RCC 7860 (cell line): ENCODE data around the gene SMPD3.
A peak's percentile ranks its signal among the peaks of the same experiment; 100 is the strongest.
"Not testable (repeated sequence)": the region's sequence is repeated elsewhere in the genome, so short reads cannot be mapped to it uniquely, and the experiment has no call there.

Source experiments
- DNase-seq: peaks from one replicate; pipeline ENCODE4 v3.0.0-alpha.2; 2015; ENCODE audit warnings: low spot score
- FAIRE-seq: peaks from 2 replicates; lab custom pipeline; 2012; peaks lifted over from hg19 to GRCh38; lab: Jason Lieb, UNC

Gene SMPD3

GRCh38 chr16:68448360-68448970, at the start of gene SMPD3:
Gene SMPD3 (minus strand): TSS chr16:68448508. CDS start chr16:68372181, 76,327 bp downstream.
- FAIRE-seq: no peak
- peak; percentile 62 for DNase-seq

GRCh38 chr16:68496689-68497088, 48.4 kb upstream of the SMPD3 start:
- no peak for FAIRE-seq
- DNase-seq: no peak

GRCh38 chr16:68494261-68494660, 46.0 kb upstream of the SMPD3 start:
- not testable (repeated sequence) for DNase-seq, FAIRE-seq

GRCh38 chr16:68493412-68494070, 45.2 kb upstream of the SMPD3 start:
- FAIRE-seq: no peak

GRCh38 chr16:68492543-68493411, 44.5 kb upstream of the SMPD3 start:
- DNase-seq (no peak), FAIRE-seq (no peak)

More at GRCh38 chr16:68493412-68494070, 45.2 kb upstream of the SMPD3 start:
- no peak for DNase-seq

GRCh38 chr16:68492151-68492542, 43.8 kb upstream of the SMPD3 start:
- no peak for FAIRE-seq
- no peak for DNase-seq

- DNase-seq: no peak
- FAIRE-seq: no peak
These were observed 43.3 kb upstream of the SMPD3 start for GRCh38 chr16:68491576-68491950.

- FAIRE-seq: no peak
- DNase-seq: peak; percentile 42
These were observed 42.7 kb upstream of the SMPD3 start for GRCh38 chr16:68490829-68491575.

GRCh38 chr16:68490358-68490757, 42.0 kb upstream of the SMPD3 start:
- FAIRE-seq: no peak
- DNase-seq: no peak

GRCh38 chr16:68488554-68488953, 40.2 kb upstream of the SMPD3 start:
- DNase-seq (no peak), FAIRE-seq (no peak)

GRCh38 chr16:68487669-68488068, 39.4 kb upstream of the SMPD3 start:
- DNase-seq: no peak
- no peak for FAIRE-seq

- no peak for DNase-seq
- FAIRE-seq: no peak
These were observed 38.9 kb upstream of the SMPD3 start for GRCh38 chr16:68487203-68487514.

GRCh38 chr16:68486502-68487202, 38.3 kb upstream of the SMPD3 start:
- no peak for FAIRE-seq

GRCh38 chr16:68481636-68482035, 33.3 kb upstream of the SMPD3 start:
- FAIRE-seq: no peak

More at GRCh38 chr16:68486502-68487202, 38.3 kb upstream of the SMPD3 start:
- DNase-seq: no peak

GRCh38 chr16:68480084-68480995, 32.0 kb upstream of the SMPD3 start:
- no peak for FAIRE-seq

More at GRCh38 chr16:68481636-68482035, 33.3 kb upstream of the SMPD3 start:
- no peak for DNase-seq

GRCh38 chr16:68479271-68479670, 31.0 kb upstream of the SMPD3 start:
- DNase-seq: no peak
- FAIRE-seq: no peak

More at GRCh38 chr16:68480084-68480995, 32.0 kb upstream of the SMPD3 start:
- no peak for DNase-seq

GRCh38 chr16:68478526-68479250, 30.4 kb upstream of the SMPD3 start:
- DNase-seq (no peak), FAIRE-seq (no peak)

- FAIRE-seq: no peak
- DNase-seq: no peak
These were observed 26.8 kb upstream of the SMPD3 start for GRCh38 chr16:68475071-68475470.
